CD14-positive monocyte (primary cell): ENCODE measurements around the gene IER5. TPM values are rescaled to one million over a fixed set of nuclear protein-coding genes. Genes with fewer than 3 reads are reported as not detected.
A peak's percentile ranks its signal among the peaks of the same experiment; 100 is the strongest.

Experiments used
- DNase-seq, 3 donors: peaks; one replicate each; pipeline ENCODE4 v3.0.0-alpha.2; 2011 to 2022
- H2AFZ ChIP-seq: 2 replicates; pipeline ENCODE4 v1.6.0; 2012; ENCODE audit warnings: mild to moderate bottlenecking, low read depth, low read length, inconsistent platforms; ENCODE audit not compliant: insufficient read depth, poor library complexity, severe bottlenecking
- H3K27ac ChIP-seq, 2 donors: 1 replicate in 1 of 2; 2 replicates in 1 of 2; pipeline ENCODE4 v1.5.1; 2012 to 2013; ENCODE audit warnings: low read length in 2 of 2, control low read depth in 1 of 2, inconsistent platforms in 1 of 2, low read depth in 1 of 2, mild to moderate bottlenecking in 1 of 2
- H3K27me3 ChIP-seq, 2 donors: one replicate each; pipeline versions ENCODE4 v1.6.0 to v1.6.1; 2011 to 2013; ENCODE audit warnings: low read length in 2 of 2; ENCODE audit not compliant: control insufficient read depth in 2 of 2, insufficient read depth in 2 of 2
- H3K36me3 ChIP-seq, 2 donors: replicated peaks in 1 of 2; 1 replicate in 1 of 2; 2 replicates in 1 of 2; pipeline versions ENCODE4 v1.5.1 to v1.6.1; 2012 to 2013; ENCODE audit warnings: low read length in 2 of 2, control low read depth in 1 of 2, inconsistent platforms in 1 of 2, mild to moderate bottlenecking in 1 of 2; ENCODE audit not compliant: insufficient read depth in 2 of 2, control insufficient read depth in 1 of 2
- H3K4me1 ChIP-seq, 2 donors: 1 replicate in 1 of 2; 2 replicates in 1 of 2; pipeline versions ENCODE4 v1.5.1 to v1.6.1; 2012 to 2013; ENCODE audit warnings: low read length in 2 of 2, control low read depth in 1 of 2, inconsistent platforms in 1 of 2, mild to moderate bottlenecking in 1 of 2, moderate library complexity in 1 of 2; ENCODE audit not compliant: insufficient read depth in 2 of 2, control insufficient read depth in 1 of 2
- H3K4me2 ChIP-seq: replicated peaks from 2 replicates; pipeline ENCODE3; 2012; ENCODE audit warnings: low read length, moderate library complexity, mild to moderate bottlenecking; ENCODE audit not compliant: poor library complexity, severe bottlenecking; ENCODE audit errors: extremely low read depth
- H3K4me3 ChIP-seq, 3 experiments: fragments of 200-600 bp in 1 of 3; sonication (generic) in 1 of 3; replicated peaks in 1 of 3; 1 replicate in 2 of 3; 2 replicates in 1 of 3; pipeline ENCODE4 v1.5.1; 2011 to 2013; ENCODE audit warnings: low read length in 3 of 3, mild to moderate bottlenecking in 3 of 3, control low read depth in 2 of 3, low read depth in 2 of 3, inconsistent platforms in 1 of 3, moderate library complexity in 1 of 3
- H3K79me2 ChIP-seq: 2 replicates; pipeline ENCODE4 v1.6.0; 2012; ENCODE audit warnings: mild to moderate bottlenecking, control low read depth, inconsistent platforms, low read length, moderate library complexity; ENCODE audit not compliant: insufficient read depth
- H3K9ac ChIP-seq: 2 replicates; pipeline ENCODE4 v1.6.0; 2017; ENCODE audit warnings: low read length, mild to moderate bottlenecking; ENCODE audit not compliant: insufficient read depth, poor library complexity, severe bottlenecking
- H3K9me3 ChIP-seq, 2 donors: replicated peaks in 1 of 2; 1 replicate in 1 of 2; 2 replicates in 1 of 2; pipeline versions ENCODE4 v1.5.1 to v1.6.1; 2012 to 2013; ENCODE audit warnings: low read length in 2 of 2, control low read depth in 1 of 2; ENCODE audit not compliant: control insufficient read depth in 1 of 2, insufficient read depth in 1 of 2
- H4K20me1 ChIP-seq: 2 replicates; pipeline ENCODE4 v1.6.0; 2012; ENCODE audit warnings: mild to moderate bottlenecking, low read length, control low read depth, moderate library complexity; ENCODE audit not compliant: insufficient read depth
- H3K27ac Mint-ChIP-seq, 7 donors: one replicate each; pipeline ENCODE4 v1.8.0; 2020; ENCODE audit warnings: mild to moderate bottlenecking in 7 of 7, mixed read lengths in 7 of 7, moderate library complexity in 6 of 7, inconsistent platforms in 2 of 7
- H3K27me3 Mint-ChIP-seq, 3 donors: one replicate each; pipeline ENCODE4 v1.8.0; 2021 to 2022; ENCODE audit warnings: low read depth in 3 of 3, mild to moderate bottlenecking in 3 of 3, mixed read lengths in 3 of 3, moderate library complexity in 3 of 3, inconsistent platforms in 1 of 3
- H3K36me3 Mint-ChIP-seq, 2 donors: one replicate each; pipeline ENCODE4 v1.8.0; 2020; ENCODE audit warnings: mixed read lengths in 2 of 2, inconsistent platforms in 1 of 2, mild to moderate bottlenecking in 1 of 2
- H3K4me1 Mint-ChIP-seq: one replicate; pipeline ENCODE4 v1.8.0; 2020; ENCODE audit warnings: mild to moderate bottlenecking, mixed read lengths
- H3K4me3 Mint-ChIP-seq, 2 donors: one replicate each; pipeline ENCODE4 v1.8.0; 2020; ENCODE audit warnings: mild to moderate bottlenecking in 2 of 2, mixed read lengths in 2 of 2, moderate library complexity in 1 of 2
- H3K9me3 Mint-ChIP-seq, 7 donors: one replicate each; pipeline ENCODE4 v1.8.0; 2020 to 2022; ENCODE audit warnings: mixed read lengths in 7 of 7, mild to moderate bottlenecking in 6 of 7, moderate library complexity in 6 of 7, inconsistent platforms in 2 of 7
- WGBS: methylation state at CpG from one replicate; pipeline ENCODE4 v1.1.5; 2013; ENCODE audit warnings: missing lambda C conversion rate; ENCODE audit not compliant: insufficient coverage; 5-methylcytosine and 5-hydroxymethylcytosine counted together
- intact Hi-C, 2 donors: fragments of 100-400 bp; cut with micrococcal nuclease; formaldehyde crosslinking; loops; one replicate each; pipeline versions ENCODE4 v1.15.0 to v1.15.1; 2023
- polyA plus RNA-seq, 3 donors: library from polyadenylated mRNA; depleted of rRNA in 1 of 3; unstranded in 2 of 3; stranded (reverse) in 1 of 3; fragments of 300-500 nt in 2 of 3; fragments of >200 nt in 1 of 3; fragmentation: Illumina TruSeq in 2 of 3; gene quantifications; 1 replicate in 2 of 3; 2 replicates in 1 of 3; pipeline ENCODE4 v1.2.3, GENCODE V29; 2012 to 2021
- TF ChIP-seq, protein P1 (sequence below): fragments of 200-600 bp; IDR thresholded peaks from one replicate; pipeline ENCODE4 v1.8.0; 2022; ENCODE audit warnings: antibody characterized with exemption, mild to moderate bottlenecking

Gene IER5
- polyA plus RNA-seq, 3 donors: 13.7 to 110 (median 29.0) TPM

DNA sequence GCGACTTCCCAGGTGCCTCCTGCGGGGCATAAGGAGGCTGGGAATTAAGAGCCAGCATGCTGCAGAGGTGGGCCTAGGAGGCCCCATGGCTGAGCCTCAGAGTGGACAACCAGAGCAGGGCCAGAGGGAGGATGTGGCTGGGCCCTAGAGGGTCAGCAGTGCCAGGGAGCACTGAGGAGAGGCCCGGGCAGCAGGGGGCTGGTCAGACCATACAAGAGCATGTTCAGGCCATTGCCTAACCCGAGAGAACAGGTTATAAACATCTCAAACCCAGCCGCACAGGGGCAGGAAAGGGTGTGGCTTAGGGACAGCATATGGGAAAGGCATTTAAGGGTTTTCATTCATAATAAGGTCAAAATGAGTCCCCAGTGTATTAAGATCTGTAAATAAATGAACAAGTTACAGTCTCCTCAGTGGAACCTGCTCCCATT lies 51.1 kb downstream of the IER5 start:
- Mint-ChIP-seq H3K9me3 (peaks cover 0 to 4% (median 0%) of the 10 kb centered on the region in 7 donors), H3K4me3 (no peak overlapping the region), H3K4me1 (peaks cover 85% of the 10 kb centered on the region), H3K27me3 (peaks cover 4 to 8% (median 5%) of the 10 kb centered on the region in 3 donors), H3K36me3 (peaks cover 2 to 8% of the 10 kb centered on the region in 2 donors), H3K27ac (peak overlapping the region in 2 of 7 donors; percentile 4 to 75)
- Histone ChIP-seq H3K79me2 (no peaks in the 10 kb centered on the region), H4K20me1 (no peaks in the 10 kb centered on the region), H2AFZ (no peak overlapping the region), H3K4me3 (no peak overlapping the region), H3K4me1 (peaks cover 64 to 75% of the 10 kb centered on the region in 2 donors), H3K9me3 (no peaks in the 10 kb centered on the region), H3K27me3 (no peaks in the 10 kb centered on the region), H3K36me3 (no peaks in the 10 kb centered on the region), H3K27ac (no peak overlapping the region), H3K9ac (no peak overlapping the region), H3K4me2 (no peak overlapping the region)
- intact Hi-C loops: loop anchor here (5.0 kb wide), 4 partner anchors 32 to 117 kb away; partner anchors contain the start of gene STX6 (in 1 of the 2)
- WGBS: 67% methylated on average over 3 of the region's 5 CpGs
- TF ChIP-seq, protein P1, sequence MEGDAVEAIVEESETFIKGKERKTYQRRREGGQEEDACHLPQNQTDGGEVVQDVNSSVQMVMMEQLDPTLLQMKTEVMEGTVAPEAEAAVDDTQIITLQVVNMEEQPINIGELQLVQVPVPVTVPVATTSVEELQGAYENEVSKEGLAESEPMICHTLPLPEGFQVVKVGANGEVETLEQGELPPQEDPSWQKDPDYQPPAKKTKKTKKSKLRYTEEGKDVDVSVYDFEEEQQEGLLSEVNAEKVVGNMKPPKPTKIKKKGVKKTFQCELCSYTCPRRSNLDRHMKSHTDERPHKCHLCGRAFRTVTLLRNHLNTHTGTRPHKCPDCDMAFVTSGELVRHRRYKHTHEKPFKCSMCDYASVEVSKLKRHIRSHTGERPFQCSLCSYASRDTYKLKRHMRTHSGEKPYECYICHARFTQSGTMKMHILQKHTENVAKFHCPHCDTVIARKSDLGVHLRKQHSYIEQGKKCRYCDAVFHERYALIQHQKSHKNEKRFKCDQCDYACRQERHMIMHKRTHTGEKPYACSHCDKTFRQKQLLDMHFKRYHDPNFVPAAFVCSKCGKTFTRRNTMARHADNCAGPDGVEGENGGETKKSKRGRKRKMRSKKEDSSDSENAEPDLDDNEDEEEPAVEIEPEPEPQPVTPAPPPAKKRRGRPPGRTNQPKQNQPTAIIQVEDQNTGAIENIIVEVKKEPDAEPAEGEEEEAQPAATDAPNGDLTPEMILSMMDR: no peak
- DNase-seq: no peak

DNA sequence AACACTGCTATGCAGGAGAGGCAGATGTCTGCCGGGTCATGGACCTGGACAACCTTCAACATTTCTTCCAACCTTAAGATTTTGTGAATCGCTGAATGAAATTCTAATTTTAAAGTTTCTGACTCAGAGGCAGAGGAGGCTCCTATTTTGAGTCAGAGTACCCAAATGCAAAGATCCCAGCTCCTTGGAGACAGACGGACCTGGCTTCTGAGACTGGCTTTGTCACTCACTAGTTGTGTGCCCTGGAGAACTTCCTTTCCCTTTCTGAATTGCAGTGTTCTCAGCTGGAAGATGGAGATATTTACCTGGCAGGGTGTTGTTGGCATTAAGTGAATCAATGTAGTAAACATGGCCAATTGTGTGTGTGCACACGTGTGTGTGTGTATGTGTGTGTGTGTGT lies 51.9 kb downstream of the IER5 start:
- intact Hi-C loops: loop anchor here (5.0 kb wide), 4 partner anchors 33 to 118 kb away; partner anchors contain the start of gene STX6 (in 1 of the 2)
- Histone ChIP-seq H3K4me1 (peaks cover 56 to 68% of the 10 kb centered on the region in 2 donors), H3K9ac (no peak overlapping the region), H3K9me3 (no peaks in the 10 kb centered on the region), H4K20me1 (no peaks in the 10 kb centered on the region), H2AFZ (no peak overlapping the region), H3K27ac (peak overlapping the region in 1 of 2 donors; percentile 2), H3K79me2 (no peaks in the 10 kb centered on the region), H3K27me3 (no peaks in the 10 kb centered on the region), H3K36me3 (no peaks in the 10 kb centered on the region), H3K4me2 (no peak overlapping the region), H3K4me3 (no peak overlapping the region)
- peaks cover 0 to 3% (median 0%) of the 10 kb centered on the region in 7 donors for H3K9me3 Mint-ChIP-seq
- peaks cover 1 to 8% (median 5%) of the 10 kb centered on the region in 3 donors for H3K27me3 Mint-ChIP-seq
- 92% methylated on average over 2 of the region's 4 CpGs for WGBS
- H3K4me3 Mint-ChIP-seq: no peak overlapping the region
- peaks cover 2 to 8% of the 10 kb centered on the region in 2 donors for H3K36me3 Mint-ChIP-seq
- peaks cover 77% of the 10 kb centered on the region for H3K4me1 Mint-ChIP-seq
- H3K27ac Mint-ChIP-seq: peak overlapping the region in 5 of 7 donors; percentile 69 to 82 (median 74)
- TF ChIP-seq, protein P1: no peak
- DNase-seq: no peak
